HL-60 (cell line): ENCODE results near the gene FAM83D.

Experiments used
- POLR2AphosphoS5 ChIP-seq: IDR thresholded peaks from 2 replicates; pipeline ENCODE4 v1.6.1; 2012; ENCODE audit warnings: low read depth
- TF ChIP-seq, protein P1 (sequence below): IDR thresholded peaks from one replicate; pipeline ENCODE4 v1.5.1; 2011; ENCODE audit warnings: low read length, control low read depth, inconsistent platforms; ENCODE audit not compliant: insufficient read depth

DNA sequence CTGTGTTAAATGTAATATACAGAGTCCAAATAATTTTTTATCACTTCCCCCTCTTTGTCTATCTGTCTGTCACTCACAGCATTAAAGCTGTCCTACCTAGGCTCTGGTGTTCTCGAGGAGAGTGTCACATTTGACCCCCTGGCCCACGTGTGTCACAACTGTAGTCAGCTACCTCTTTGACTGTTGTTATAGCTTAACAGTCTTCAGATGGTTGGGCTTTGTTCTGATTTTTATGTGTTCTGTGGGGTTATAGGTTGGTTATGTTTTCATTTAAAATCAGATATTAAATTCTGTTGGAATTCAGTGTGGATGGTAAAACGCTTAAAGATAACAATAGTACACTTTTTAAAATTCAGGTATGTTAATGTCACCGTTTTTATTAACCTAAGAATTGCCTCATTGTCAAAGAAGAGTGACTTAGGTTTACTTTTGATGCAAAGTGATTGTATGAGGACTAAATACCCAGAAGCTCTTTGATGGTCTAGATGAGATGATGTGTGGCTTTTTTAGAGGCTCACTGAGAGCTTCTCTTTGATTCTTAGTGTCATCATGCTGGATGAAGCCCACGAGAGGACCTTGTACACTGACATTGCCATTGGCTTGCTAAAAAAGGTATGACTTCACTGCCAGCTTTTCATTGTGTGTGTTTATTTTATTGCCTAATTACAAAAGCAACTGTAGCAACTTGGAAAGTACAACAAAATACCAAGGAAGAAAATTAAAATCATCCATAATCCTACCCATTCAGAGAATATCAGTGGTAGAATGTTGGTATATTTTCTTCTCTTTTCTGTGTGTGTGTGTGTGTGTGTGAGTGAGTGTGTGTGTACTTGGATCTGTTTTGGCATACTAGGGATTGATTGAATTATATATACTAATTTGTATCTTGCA is 65.8 kb downstream of the FAM83D start:
- TF ChIP-seq, protein P1, sequence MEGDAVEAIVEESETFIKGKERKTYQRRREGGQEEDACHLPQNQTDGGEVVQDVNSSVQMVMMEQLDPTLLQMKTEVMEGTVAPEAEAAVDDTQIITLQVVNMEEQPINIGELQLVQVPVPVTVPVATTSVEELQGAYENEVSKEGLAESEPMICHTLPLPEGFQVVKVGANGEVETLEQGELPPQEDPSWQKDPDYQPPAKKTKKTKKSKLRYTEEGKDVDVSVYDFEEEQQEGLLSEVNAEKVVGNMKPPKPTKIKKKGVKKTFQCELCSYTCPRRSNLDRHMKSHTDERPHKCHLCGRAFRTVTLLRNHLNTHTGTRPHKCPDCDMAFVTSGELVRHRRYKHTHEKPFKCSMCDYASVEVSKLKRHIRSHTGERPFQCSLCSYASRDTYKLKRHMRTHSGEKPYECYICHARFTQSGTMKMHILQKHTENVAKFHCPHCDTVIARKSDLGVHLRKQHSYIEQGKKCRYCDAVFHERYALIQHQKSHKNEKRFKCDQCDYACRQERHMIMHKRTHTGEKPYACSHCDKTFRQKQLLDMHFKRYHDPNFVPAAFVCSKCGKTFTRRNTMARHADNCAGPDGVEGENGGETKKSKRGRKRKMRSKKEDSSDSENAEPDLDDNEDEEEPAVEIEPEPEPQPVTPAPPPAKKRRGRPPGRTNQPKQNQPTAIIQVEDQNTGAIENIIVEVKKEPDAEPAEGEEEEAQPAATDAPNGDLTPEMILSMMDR = no peak
- no peak for TF ChIP-seq POLR2AphosphoS5
